Caco-2 (cell line): ENCODE results near the gene MRPS22. TPM values are rescaled to one million over a fixed set of nuclear protein-coding genes. Genes with fewer than 3 reads are reported as not detected.

Experiments
- BruUV-seq: library from RNA; stranded (reverse); fragments of 400-500 nt; replicated peaks from 2 replicates; lab custom pipeline; 2021; lab: Mats Ljungman, UMichigan
- CTCF ChIA-PET: fragments of 300-600 bp; sonication (Branson Sonifier 250); formaldehyde crosslinking; loops from one replicate; lab custom pipeline; 2022; ENCODE audit warnings: antibody characterized with exemption; lab: Charles Lee
- POLR2A ChIA-PET: fragments of 300-600 bp; sonication (Branson Sonifier 250); formaldehyde crosslinking; loops from one replicate; lab custom pipeline; 2022; ENCODE audit warnings: antibody characterized with exemption; lab: Charles Lee
- DNase-seq, 2 experiments: peaks; one replicate each; pipeline versions ENCODE4 v3.0.0 to v3.0.0-alpha.2; 2020 to 2022
- H3K27me3 ChIP-seq: replicated peaks from 2 replicates; pipeline ENCODE4 v1.6.0; 2011; ENCODE audit warnings: low read length; ENCODE audit not compliant: control insufficient read depth, insufficient read depth
- H3K36me3 ChIP-seq: 2 replicates; pipeline ENCODE4 v1.5.1; 2011; ENCODE audit warnings: low read length; ENCODE audit not compliant: control insufficient read depth, insufficient read depth
- H3K4me1 ChIP-seq: fragments of 250-450 bp; sonication (Bioruptor Pico); 2 replicates; pipeline ENCODE4 v1.5.1; 2020; ENCODE audit warnings: mild to moderate bottlenecking
- H3K4me3 ChIP-seq: 2 replicates; pipeline ENCODE4 v1.5.1; 2011; ENCODE audit warnings: low read depth, mild to moderate bottlenecking, control low read depth, low read length
- H3K9me3 ChIP-seq: fragments of 250-450 bp; sonication (Bioruptor Pico); 2 replicates; pipeline ENCODE4 v1.5.1; 2020; ENCODE audit warnings: mild to moderate bottlenecking, moderate library complexity
- H3K27ac Mint-ChIP-seq: one replicate; pipeline ENCODE4 v1.8.0; 2022; ENCODE audit warnings: mixed read lengths; ENCODE audit not compliant: unreplicated experiment
- H3K27me3 Mint-ChIP-seq: one replicate; pipeline ENCODE4 v1.8.0; 2022; ENCODE audit warnings: mixed read lengths; ENCODE audit not compliant: insufficient read depth, unreplicated experiment
- H3K36me3 Mint-ChIP-seq: one replicate; pipeline ENCODE4 v1.8.0; 2022; ENCODE audit warnings: mild to moderate bottlenecking, mixed read lengths; ENCODE audit not compliant: insufficient read depth, unreplicated experiment
- H3K4me1 Mint-ChIP-seq: one replicate; pipeline ENCODE4 v1.8.0; 2022; ENCODE audit warnings: low read depth, mixed read lengths; ENCODE audit not compliant: unreplicated experiment
- H3K4me3 Mint-ChIP-seq: one replicate; pipeline ENCODE4 v1.8.0; 2022; ENCODE audit warnings: mild to moderate bottlenecking, moderate library complexity, mixed read lengths; ENCODE audit not compliant: unreplicated experiment
- H3K9me3 Mint-ChIP-seq: one replicate; pipeline ENCODE4 v1.8.0; 2022; ENCODE audit warnings: mixed read lengths; ENCODE audit not compliant: unreplicated experiment
- intact Hi-C: fragments of 100-400 bp; cut with micrococcal nuclease; formaldehyde crosslinking; loops from one replicate; pipeline ENCODE4 v1.10.0; 2022; ENCODE audit not compliant: unreplicated experiment
- total RNA-seq: library from RNA; stranded (reverse); gene quantifications from 2 replicates; pipeline ENCODE4 v1.2.3, GENCODE V29; 2022
- TF ChIP-seq, protein P1 (sequence below), 2 experiments: fragments of 200-600 bp in 1 of 2; IDR thresholded peaks; 1 replicate in 1 of 2; 2 replicates in 1 of 2; pipeline versions ENCODE4 v1.5.1 to v1.8.0; 2011 to 2022; ENCODE audit warnings: antibody characterized with exemption in 1 of 2, control low read depth in 1 of 2, inconsistent platforms in 1 of 2, low read depth in 1 of 2, low read length in 1 of 2, mild to moderate bottlenecking in 1 of 2, moderate library complexity in 1 of 2; ENCODE audit not compliant: insufficient read depth in 1 of 2, severe bottlenecking in 1 of 2, unreplicated experiment in 1 of 2

MRPS22 gene
- total RNA-seq, 1 experiment from 2014 or later, result 63.9 TPM

DNA sequence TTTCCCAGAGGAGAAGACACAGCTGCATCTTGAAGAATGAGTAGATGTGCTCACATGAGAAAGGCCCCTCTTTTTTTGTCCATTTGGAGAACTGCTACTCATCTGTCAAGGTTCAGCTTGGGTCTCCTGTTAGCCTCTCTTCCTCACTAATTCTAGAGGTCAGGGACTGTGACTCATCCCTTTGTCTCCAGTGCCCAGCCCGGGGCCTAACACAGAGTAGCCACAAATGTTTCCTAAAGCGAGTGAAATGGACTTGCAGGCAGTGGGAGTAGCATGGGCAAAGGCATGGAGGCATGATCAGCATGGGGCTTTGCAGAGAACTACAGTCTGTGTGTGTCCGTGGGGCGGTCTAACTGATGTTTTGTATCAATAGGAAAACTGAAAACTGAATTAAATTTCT lies 33.9 kb upstream of the MRPS22 start:
- ChIA-PET POLR2A (no interaction called here), CTCF (no interaction called here)
- Histone ChIP-seq H3K4me1 (peaks cover 16% of the 10 kb centered on the region), H3K27me3 (no peaks in the 10 kb centered on the region), H3K9me3 (no peaks in the 10 kb centered on the region), H3K4me3 (no peak overlapping the region), H3K36me3 (no peaks in the 10 kb centered on the region)
- peaks cover 17% of the 10 kb centered on the region for H3K4me1 Mint-ChIP-seq
- no peaks in the 10 kb centered on the region for H3K9me3 Mint-ChIP-seq
- no peak overlapping the region for H3K27ac Mint-ChIP-seq
- no peak overlapping the region for H3K4me3 Mint-ChIP-seq
- no peaks in the 10 kb centered on the region for H3K36me3 Mint-ChIP-seq
- TF ChIP-seq, protein P1, sequence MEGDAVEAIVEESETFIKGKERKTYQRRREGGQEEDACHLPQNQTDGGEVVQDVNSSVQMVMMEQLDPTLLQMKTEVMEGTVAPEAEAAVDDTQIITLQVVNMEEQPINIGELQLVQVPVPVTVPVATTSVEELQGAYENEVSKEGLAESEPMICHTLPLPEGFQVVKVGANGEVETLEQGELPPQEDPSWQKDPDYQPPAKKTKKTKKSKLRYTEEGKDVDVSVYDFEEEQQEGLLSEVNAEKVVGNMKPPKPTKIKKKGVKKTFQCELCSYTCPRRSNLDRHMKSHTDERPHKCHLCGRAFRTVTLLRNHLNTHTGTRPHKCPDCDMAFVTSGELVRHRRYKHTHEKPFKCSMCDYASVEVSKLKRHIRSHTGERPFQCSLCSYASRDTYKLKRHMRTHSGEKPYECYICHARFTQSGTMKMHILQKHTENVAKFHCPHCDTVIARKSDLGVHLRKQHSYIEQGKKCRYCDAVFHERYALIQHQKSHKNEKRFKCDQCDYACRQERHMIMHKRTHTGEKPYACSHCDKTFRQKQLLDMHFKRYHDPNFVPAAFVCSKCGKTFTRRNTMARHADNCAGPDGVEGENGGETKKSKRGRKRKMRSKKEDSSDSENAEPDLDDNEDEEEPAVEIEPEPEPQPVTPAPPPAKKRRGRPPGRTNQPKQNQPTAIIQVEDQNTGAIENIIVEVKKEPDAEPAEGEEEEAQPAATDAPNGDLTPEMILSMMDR (IDR thresholded peaks at IDR 0.05; ENCODE audit: insufficient read depth in 1 of 2, low read depth in 1 of 2, low read length in 1 of 2, severe bottlenecking in 1 of 2, unreplicated experiment in 1 of 2), result no peak
- DNase-seq, result no peak
- H3K27me3 Mint-ChIP-seq, result no peaks in the 10 kb centered on the region
- BruUV-seq, result no TSS peak
- intact Hi-C loops, result no loop called here

GRCh38 chr3:139310474-139310933 lies 33.3 kb upstream of the MRPS22 start:
- Mint-ChIP-seq H3K27me3 (no peaks in the 10 kb centered on the region), H3K4me3 (no peak overlapping the region), H3K36me3 (no peaks in the 10 kb centered on the region), H3K9me3 (no peaks in the 10 kb centered on the region), H3K4me1 (peaks cover 17% of the 10 kb centered on the region), H3K27ac (no peak overlapping the region)
- H3K4me1 ChIP-seq, result peaks cover 16% of the 10 kb centered on the region
- DNase-seq, result no peak
- BruUV-seq, result no TSS peak
- H3K27me3 ChIP-seq, result no peaks in the 10 kb centered on the region
- H3K9me3 ChIP-seq, result no peaks in the 10 kb centered on the region
- no peaks in the 10 kb centered on the region for H3K36me3 ChIP-seq
- intact Hi-C loops, result no loop called here
- CTCF ChIA-PET, result interaction anchor here (0.5 to 0.8 kb wide), 2 partner anchors 9 to 671 kb away, joined by 3 to 5 read pairs; no protein-coding TSS in a partner anchor
- POLR2A ChIA-PET, result no interaction called here
- TF ChIP-seq, protein P1 (IDR thresholded peaks at IDR 0.05; ENCODE audit: insufficient read depth in 1 of 2, low read depth in 1 of 2, low read length in 1 of 2, severe bottlenecking in 1 of 2, unreplicated experiment in 1 of 2), result no peak
- no peak overlapping the region for H3K4me3 ChIP-seq

- TF ChIP-seq, protein P1 (IDR thresholded peaks at IDR 0.05; ENCODE audit: insufficient read depth in 1 of 2, low read depth in 1 of 2, low read length in 1 of 2, severe bottlenecking in 1 of 2, unreplicated experiment in 1 of 2), result no peak
- Mint-ChIP-seq H3K4me1 (peaks cover 17% of the 10 kb centered on the region), H3K4me3 (no peak overlapping the region), H3K36me3 (no peaks in the 10 kb centered on the region), H3K27ac (peak overlapping the region; percentile 7), H3K9me3 (no peaks in the 10 kb centered on the region), H3K27me3 (no peaks in the 10 kb centered on the region)
- CTCF ChIA-PET, result no interaction called here
- Histone ChIP-seq H3K9me3 (no peaks in the 10 kb centered on the region), H3K36me3 (no peaks in the 10 kb centered on the region), H3K4me3 (no peak overlapping the region), H3K27me3 (no peaks in the 10 kb centered on the region), H3K4me1 (peaks cover 16% of the 10 kb centered on the region)
- POLR2A ChIA-PET, result no interaction called here
- intact Hi-C loops, result no loop called here
- DNase-seq, result no peak
- BruUV-seq, result no TSS peak
Measured at GRCh38 chr3:139311557-139311956, 32.3 kb upstream of the MRPS22 start.
